SU-DHL-6 (cell line): Measurements from ENCODE around the gene CKS1B.

Experiments
- H2AFZ ChIP-seq: fragments of 200-600 bp; sonication (generic); 2 replicates; pipeline ENCODE4 v1.6.1; 2014; ENCODE audit warnings: low read depth, mild to moderate bottlenecking, moderate library complexity, mixed read lengths, antibody characterized with exemption, low read length; ENCODE audit not compliant: severe bottlenecking
- H3F3A ChIP-seq: fragments of 200-600 bp; shearing (Covaris generic); 2 replicates; pipeline ENCODE4 v1.6.0; 2016; ENCODE audit warnings: antibody characterized with exemption, mild to moderate bottlenecking; ENCODE audit not compliant: insufficient read depth
- H3K27ac ChIP-seq: fragments of 200-600 bp; sonication (generic); 2 replicates; pipeline ENCODE4 v1.5.1; 2016; ENCODE audit warnings: low read depth, mild to moderate bottlenecking, low read length, moderate library complexity, mixed read lengths
- H3K27me3 ChIP-seq: fragments of 200-600 bp; sonication (generic), shearing (Covaris generic); 2 replicates; pipeline ENCODE4 v1.6.0; 2014; ENCODE audit warnings: mild to moderate bottlenecking, low read length
- H3K36me3 ChIP-seq: fragments of 200-600 bp; sonication (generic); 2 replicates; pipeline ENCODE4 v1.6.1; 2014; ENCODE audit warnings: mild to moderate bottlenecking, low read length, mixed read lengths
- H3K4me2 ChIP-seq: fragments of 300-600, 200-600 bp; shearing (Covaris generic), sonication (generic); 2 replicates; pipeline ENCODE4 v1.6.0; 2014; ENCODE audit warnings: low read length, low read depth, mild to moderate bottlenecking; ENCODE audit not compliant: poor library complexity, severe bottlenecking
- H3K4me3 ChIP-seq: fragments of 200-600 bp; sonication (generic); 2 replicates; pipeline ENCODE4 v1.5.1; 2014; ENCODE audit warnings: antibody characterized with exemption, low read length, mild to moderate bottlenecking, mixed read lengths; ENCODE audit not compliant: insufficient read depth, poor library complexity, severe bottlenecking
- H3K79me2 ChIP-seq: fragments of 200-600 bp; sonication (generic); 2 replicates; pipeline ENCODE4 v1.6.1; 2014; ENCODE audit warnings: mild to moderate bottlenecking, low read length, moderate library complexity; ENCODE audit not compliant: insufficient read depth
- H3K9ac ChIP-seq: fragments of 200-600 bp; sonication (generic); 2 replicates; pipeline ENCODE4 v1.7.0; 2014; ENCODE audit warnings: mild to moderate bottlenecking, low read length
- H3K9me2 ChIP-seq: fragments of 200-600 bp; sonication (generic); replicated peaks from 2 replicates; pipeline ENCODE4 v1.6.1; 2014; ENCODE audit warnings: low read length; ENCODE audit not compliant: insufficient read depth
- H3K9me3 ChIP-seq: fragments of 200-600 bp; sonication (generic); 2 replicates; pipeline ENCODE4 v1.6.1; 2014; ENCODE audit warnings: low read length, mixed read lengths; ENCODE audit not compliant: insufficient read depth
- H4K20me1 ChIP-seq: fragments of 200-600 bp; sonication (generic); 2 replicates; pipeline ENCODE4 v1.6.1; 2014; ENCODE audit warnings: low read depth, mild to moderate bottlenecking, antibody characterized with exemption, low read length, moderate library complexity, mixed read lengths
- CTCF ChIP-seq: fragments of 200-600 bp; sonication (generic); IDR thresholded peaks from one replicate; pipeline ENCODE4 v1.5.1; 2017; ENCODE audit warnings: antibody characterized with exemption, mild to moderate bottlenecking, low read length, moderate library complexity; ENCODE audit not compliant: insufficient read depth, poor library complexity, severe bottlenecking
- EZH2phosphoT487 ChIP-seq: fragments of 200-600 bp; sonication (generic), shearing (Covaris generic); conservative IDR thresholded peaks from 2 replicates; pipeline ENCODE4 v1.6.1; 2018; ENCODE audit warnings: mild to moderate bottlenecking, antibody characterized with exemption, low read length, moderate library complexity, mixed read lengths

Gene CKS1B

GRCh38 chr1:155006601-155007101, 32.2 kb downstream of the CKS1B start:
- Histone ChIP-seq H3K9me2 (no peaks in the 10 kb centered on the region), H2AFZ (peak overlapping the region; percentile 37), H3K4me2 (peak overlapping the region; percentile 6), H3K36me3 (no peaks in the 10 kb centered on the region), H3F3A (no peaks in the 10 kb centered on the region), H3K9ac (no peak overlapping the region), H3K9me3 (no peaks in the 10 kb centered on the region), H3K4me3 (no peak overlapping the region), H3K27ac (no peak overlapping the region), H4K20me1 (no peaks in the 10 kb centered on the region), H3K27me3 (no peaks in the 10 kb centered on the region), H3K79me2 (no peaks in the 10 kb centered on the region)
- TF ChIP-seq CTCF: no peak
- no peak for TF ChIP-seq EZH2phosphoT487

DNA sequence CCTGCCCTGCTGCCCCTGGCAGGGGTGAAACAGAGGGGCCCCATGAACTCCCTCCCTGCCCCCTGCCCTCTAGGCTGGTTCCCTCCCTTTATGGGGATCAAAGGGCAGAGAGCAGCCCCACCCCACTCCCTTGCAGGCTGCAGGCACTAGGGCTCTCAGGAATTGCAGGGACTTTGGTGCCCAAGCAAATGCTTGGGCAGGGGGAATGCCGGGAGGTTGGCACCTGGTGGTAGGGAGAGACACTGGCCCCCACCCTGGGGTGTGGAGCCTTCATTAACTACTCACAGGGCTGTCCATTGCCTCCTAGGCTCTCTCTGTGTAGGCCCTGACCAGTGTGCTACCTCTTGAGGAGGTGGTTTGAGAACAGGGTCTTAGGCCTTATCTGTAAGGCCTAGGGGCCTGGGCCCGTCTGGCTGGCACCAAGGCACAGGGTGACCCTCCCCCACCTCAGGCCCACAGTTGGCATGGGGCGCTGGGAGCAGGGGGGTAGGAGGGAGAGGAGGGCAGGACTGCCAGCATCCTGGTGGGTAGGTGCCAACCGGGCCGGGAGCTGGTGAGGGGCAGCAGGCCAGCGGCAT, 32.9 kb downstream of the CKS1B start:
- Histone ChIP-seq H3F3A (no peaks in the 10 kb centered on the region), H3K79me2 (no peaks in the 10 kb centered on the region), H3K9ac (no peak overlapping the region), H3K27me3 (no peaks in the 10 kb centered on the region), H3K9me3 (no peaks in the 10 kb centered on the region), H3K27ac (no peak overlapping the region), H2AFZ (no peak overlapping the region), H3K4me3 (no peak overlapping the region), H3K9me2 (no peaks in the 10 kb centered on the region), H3K4me2 (no peak overlapping the region), H4K20me1 (no peaks in the 10 kb centered on the region), H3K36me3 (no peaks in the 10 kb centered on the region)
- no peak for TF ChIP-seq EZH2phosphoT487
- no peak for TF ChIP-seq CTCF

DNA sequence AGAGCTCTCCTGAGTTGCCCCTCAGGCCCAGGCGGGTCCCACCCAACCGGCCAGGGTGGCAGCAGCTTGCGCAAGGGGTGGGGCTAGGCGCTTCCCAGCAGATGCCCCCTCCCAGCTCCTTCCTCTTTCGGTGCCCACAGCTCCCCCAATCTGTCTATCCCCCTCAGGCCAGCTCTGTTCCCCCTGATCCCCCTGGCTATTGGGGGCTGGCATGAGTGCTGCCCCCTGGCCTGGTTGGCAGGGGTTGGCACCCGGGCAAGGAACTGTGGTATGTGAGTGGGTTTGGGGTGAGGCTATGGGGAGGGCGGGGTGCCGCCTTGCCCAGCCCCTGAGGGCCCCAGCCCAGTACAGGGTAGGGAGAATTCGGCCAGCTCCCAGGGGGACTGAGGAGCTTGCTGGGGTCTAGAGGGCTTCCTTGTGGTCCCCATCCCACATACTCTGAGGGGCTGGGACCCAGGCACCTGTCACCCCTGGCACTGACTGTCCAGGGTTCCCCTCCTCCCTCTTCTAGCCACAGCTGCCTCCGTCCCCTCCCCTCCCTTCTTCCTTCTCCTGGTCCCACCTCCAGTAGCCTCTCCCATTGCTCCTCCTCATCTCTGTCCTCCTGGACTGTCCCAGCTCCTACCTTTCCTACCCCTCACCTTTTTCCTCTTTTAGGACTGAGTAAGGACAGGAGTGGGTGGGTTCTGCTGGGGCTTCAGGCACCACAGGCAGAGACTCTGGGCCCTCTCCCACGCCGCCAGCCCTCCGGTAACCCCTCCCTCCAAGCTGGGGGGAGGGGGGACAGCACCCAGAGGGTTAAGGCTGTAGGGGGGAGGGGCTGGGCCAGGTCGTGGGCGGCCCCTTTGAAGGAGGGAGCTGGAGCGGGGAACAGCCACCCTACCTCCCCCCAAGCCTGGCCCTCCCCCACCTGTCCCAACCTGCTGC, 33.8 kb downstream of the CKS1B start:
- Histone ChIP-seq H3K27ac (no peak overlapping the region), H3K4me3 (no peak overlapping the region), H3K4me2 (no peak overlapping the region), H3K27me3 (no peaks in the 10 kb centered on the region), H3K79me2 (no peaks in the 10 kb centered on the region), H3K9me3 (no peaks in the 10 kb centered on the region), H4K20me1 (no peaks in the 10 kb centered on the region), H3K9me2 (no peaks in the 10 kb centered on the region), H3F3A (no peaks in the 10 kb centered on the region), H3K36me3 (no peaks in the 10 kb centered on the region), H3K9ac (no peak overlapping the region), H2AFZ (no peak overlapping the region)
- TF ChIP-seq EZH2phosphoT487 (no peak), CTCF (no peak)
